CD4-positive, alpha-beta T cell treated with Interleukin-1 beta for 1 hour (primary cell): ENCODE measurements around the gene AP2A1.
A peak's percentile ranks its signal among the peaks of the same experiment; 100 is the strongest.
"Not testable (repeated sequence)": the region's sequence is repeated elsewhere in the genome, so short reads cannot be mapped to it uniquely, and the experiment has no call there.

Source experiments
- DNase-seq, 2 donors: peaks; one replicate each; pipeline ENCODE4 v3.0.0-alpha.2; 2020 to 2022

Gene AP2A1

GRCh38 chr19:49766930-49767299, at the start of gene AP2A1:
Gene AP2A1 (plus strand): TSS chr19:49767001. CDS start chr19:49767134, 133 bp downstream.
- DNase-seq = no peak

DNA sequence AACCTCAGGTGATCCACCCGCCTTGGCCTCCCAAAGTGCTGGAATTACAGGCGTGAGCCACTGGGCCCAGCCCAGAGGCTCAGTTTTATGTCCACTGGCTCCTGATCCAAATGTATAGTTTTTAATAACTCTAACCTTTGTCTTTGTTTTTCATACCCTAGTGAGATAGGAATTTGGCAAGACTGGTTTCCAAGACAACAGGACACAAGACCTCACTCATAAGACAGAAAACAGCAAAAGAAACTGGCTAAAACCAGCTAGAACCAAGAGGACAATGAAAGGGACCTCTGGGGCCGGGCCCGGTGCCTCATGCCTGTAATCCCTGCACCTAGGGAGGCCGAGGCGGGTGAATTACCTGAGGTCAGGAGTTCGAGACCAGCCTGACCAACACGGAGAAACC, 48.3 kb upstream of the AP2A1 start:
- no peak for DNase-seq

DNA sequence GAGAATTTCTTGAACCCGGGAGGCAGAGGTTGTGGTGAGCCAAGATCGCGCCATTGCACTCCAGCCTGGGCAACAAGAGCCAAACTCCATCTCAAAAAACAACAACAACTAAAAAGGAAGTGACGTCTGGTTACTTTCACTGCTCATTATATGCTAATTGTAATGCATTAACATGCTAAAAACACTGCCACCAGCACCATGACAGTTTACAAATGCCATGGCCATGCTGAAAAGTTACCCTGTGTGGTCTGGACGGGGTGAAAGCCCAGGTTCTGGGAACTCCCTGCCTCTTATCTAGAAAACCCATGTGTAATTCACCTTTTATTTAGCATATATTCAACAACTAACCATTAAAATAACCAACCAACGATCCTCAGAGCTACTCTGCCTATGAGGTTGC, 47.8 kb upstream of the AP2A1 start:
- no peak for DNase-seq

- not testable (repeated sequence) for DNase-seq
Observed at GRCh38 chr19:49719420-49719819, 47.4 kb upstream of the AP2A1 start.

GRCh38 chr19:49727217-49728030, 39.4 kb upstream of the AP2A1 start:
- DNase-seq = no peak

GRCh38 chr19:49730166-49730565, 36.6 kb upstream of the AP2A1 start:
- no peak for DNase-seq

- no peak for DNase-seq
Observed at GRCh38 chr19:49738268-49738667, 28.5 kb upstream of the AP2A1 start.

GRCh38 chr19:49739098-49739497, 27.7 kb upstream of the AP2A1 start:
- no peak for DNase-seq

DNA sequence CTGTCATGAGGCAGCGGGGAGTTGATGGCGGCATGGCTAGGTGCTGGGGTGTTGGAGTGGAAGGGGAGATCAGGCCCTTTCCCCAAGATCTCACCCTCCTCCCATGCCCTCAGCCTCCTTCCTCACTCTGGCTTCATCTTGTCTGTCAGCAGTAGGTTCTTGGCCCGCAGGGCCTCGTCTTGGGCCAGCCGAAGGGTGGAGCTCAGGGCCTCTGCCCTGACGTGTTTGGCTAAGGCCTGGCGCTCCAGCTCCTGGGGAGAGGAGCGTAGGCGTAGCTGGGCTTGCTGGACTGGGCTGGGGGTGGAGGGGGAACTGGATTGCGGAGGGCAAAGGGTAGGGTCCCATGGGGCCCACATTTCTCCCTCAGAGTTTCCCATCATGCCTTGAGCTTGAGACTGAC, 26.9 kb upstream of the AP2A1 start:
- no peak for DNase-seq

GRCh38 chr19:49741210-49741844, 25.5 kb upstream of the AP2A1 start:
- no peak for DNase-seq

DNA sequence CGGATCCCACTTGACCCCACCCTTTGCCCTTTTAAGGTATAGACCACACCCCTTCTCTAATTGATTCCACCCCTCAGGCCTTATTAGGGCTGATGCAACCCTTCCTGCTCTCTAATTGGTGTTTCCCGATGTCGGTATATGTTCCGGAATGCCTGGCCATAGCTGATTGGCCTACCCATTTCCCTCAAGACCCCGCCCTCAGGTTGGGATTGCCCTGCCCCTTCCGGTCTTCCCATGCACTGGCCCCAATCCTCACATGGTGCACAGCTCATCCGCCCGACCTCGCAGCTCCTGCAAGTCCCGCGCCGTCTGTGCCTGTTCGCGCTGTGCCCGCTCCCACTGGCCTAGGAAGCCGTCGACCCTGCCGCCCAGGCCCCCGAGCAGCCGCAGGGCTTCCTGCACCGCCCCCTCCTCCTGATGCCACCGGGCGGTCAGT, 21.8 kb upstream of the AP2A1 start:
- no peak for DNase-seq

GRCh38 chr19:49746206-49746958, 20.4 kb upstream of the AP2A1 start:
- peak; percentile 61 to 73 for DNase-seq

DNA sequence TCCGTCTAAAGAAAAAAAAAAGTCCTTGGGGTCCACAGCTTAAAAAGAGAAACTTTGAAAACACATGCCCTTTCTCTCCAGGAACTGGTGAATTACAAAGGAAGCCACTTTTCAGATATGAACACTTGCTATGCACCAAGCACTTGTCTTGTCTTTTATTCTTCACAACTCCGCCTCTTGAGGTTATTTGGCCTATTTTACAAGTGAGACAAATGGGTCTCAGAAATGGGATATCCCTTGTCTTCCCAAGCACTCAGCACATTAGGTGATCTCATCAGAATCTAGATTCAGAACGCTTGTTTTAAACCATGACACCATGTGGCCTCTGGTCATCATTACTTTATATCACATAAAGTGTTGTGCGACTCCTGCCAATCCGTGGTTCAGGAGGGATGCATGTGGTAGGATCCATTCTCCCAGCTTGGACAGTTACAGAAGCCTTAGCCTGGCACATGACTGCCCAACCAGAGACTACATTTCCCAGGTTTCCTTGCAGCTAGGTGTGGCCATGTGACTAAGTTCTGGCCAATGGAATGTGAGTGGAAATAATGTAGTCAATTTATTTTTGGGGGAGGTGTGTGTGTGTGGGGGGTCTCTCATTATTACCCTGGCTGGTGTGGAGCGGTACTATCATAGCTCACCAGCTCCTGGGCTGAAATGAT, 17.6 kb upstream of the AP2A1 start:
- DNase-seq = no peak

- no peak for DNase-seq
Observed at GRCh38 chr19:49749771-49750170, 17.0 kb upstream of the AP2A1 start.

DNA sequence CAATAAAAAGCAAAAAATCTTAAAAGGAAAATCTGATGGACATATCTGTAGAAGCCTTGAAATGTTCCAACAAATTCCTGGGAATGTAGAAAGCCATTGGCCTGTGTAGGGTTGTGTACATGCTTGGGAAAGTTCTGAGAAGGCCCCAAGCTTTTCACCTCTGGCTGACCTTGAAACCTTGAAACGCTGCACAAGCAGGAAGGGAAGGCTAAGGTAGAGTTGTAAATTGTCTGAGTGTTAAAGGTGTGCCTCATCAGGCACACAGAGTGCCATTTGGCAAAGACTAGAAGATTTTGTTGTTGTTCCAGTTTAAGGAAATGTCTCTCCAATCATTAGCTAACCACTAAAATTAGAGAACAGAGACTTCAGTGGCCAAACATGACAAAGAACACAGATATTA, 14.1 kb upstream of the AP2A1 start:
- DNase-seq = no peak

DNA sequence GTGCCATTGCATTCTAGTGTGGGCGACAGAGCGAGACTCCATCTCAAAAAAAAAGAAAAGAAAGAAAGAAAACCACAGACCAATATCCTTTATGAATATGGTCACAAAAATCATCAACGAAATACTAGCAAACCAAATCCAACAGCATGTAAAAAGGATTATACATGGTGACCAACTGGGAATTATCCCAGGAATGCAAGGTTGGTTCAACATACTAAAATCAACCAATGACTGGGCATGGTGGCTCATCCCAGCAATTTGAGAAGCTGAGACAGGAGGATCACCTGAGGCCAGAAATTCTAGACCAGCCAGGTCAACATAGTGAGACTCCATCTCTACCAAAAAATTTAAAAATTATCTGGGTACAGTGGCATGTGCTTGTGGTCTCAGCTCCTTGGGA, 10.8 kb upstream of the AP2A1 start:
- DNase-seq = no peak

DNA sequence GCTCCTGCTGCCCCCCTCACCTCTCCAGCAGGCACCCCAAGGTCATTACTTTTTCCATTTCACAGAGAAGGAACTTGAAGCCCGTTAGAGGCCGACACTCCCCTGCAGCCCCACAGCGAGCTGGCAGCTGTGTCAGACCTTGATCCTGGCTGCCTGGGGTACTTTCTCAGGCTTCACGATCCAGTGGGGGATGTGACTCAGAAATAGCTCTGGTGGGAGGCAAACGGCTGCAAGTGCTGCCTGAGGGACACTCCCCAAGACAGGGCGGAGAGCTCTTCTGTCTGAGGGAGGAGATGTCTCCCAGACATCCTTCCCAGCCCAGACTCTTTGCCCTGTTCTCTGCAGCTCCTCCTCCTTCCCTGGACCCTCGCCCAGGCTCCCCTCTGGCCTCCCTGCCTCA, 8.5 kb upstream of the AP2A1 start:
- DNase-seq = no peak

DNA sequence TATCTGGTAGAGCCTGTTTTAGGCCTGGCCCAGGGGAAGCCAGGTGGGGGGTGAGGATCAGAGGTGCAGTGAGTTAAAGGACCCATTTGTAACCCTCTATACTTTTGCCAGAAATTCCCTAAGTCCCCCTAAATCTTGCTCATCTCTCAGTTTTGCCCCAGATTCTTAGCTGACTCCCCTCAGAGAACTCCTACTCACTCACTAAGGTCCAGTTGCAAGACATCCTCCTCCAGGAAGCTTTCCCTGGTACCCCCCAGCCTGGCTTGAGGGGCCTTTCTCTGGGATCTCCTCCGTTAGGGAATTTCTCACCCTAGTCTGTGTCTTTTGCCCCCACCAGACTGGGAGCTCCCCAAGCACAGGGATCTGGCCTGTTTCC, 5.6 kb upstream of the AP2A1 start:
- DNase-seq = no peak

GRCh38 chr19:49761625-49762311, 5.0 kb upstream of the AP2A1 start:
- peak in 1 of 2 donors; percentile 7 for DNase-seq

- DNase-seq = no peak
Observed at GRCh38 chr19:49763230-49763629, 3.6 kb upstream of the AP2A1 start, which contains the start of gene TSKS. Gene TSKS (minus strand): TSS chr19:49763306. CDS start chr19:49763247, 59 bp downstream.

DNA sequence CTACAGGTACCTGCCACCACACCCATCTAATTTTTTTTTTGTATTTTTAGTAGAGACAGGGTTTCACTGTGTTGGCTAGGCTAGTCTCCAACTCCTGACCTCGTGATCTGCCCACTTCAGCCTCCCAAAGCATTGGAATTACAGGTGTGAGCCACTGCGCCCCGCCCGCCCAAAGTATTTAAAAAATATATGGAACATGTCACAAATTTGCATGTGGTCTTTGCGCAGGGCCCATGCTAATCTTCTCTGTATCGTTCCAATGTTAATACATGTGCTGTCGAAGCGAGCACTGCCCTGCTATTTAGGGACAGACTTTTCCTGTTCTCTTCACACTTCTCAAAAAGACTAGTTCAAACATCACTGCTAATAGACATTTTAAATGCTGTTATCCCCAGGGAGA, 2.5 kb upstream of the AP2A1 start:
- DNase-seq = no peak
